CD14-positive monocyte (primary cell): ENCODE data around the gene HSP90AA1. TPM values are rescaled to one million over a fixed set of nuclear protein-coding genes. Genes with fewer than 3 reads are reported as not detected.

Experiments used
- DNase-seq, 3 donors: peaks; one replicate each; pipeline ENCODE4 v3.0.0-alpha.2; 2011 to 2022
- H2AFZ ChIP-seq: 2 replicates; pipeline ENCODE4 v1.6.0; 2012; ENCODE audit warnings: mild to moderate bottlenecking, low read depth, low read length, inconsistent platforms; ENCODE audit not compliant: insufficient read depth, poor library complexity, severe bottlenecking
- H3K27ac ChIP-seq, 2 donors: 1 replicate in 1 of 2; 2 replicates in 1 of 2; pipeline ENCODE4 v1.5.1; 2012 to 2013; ENCODE audit warnings: low read length in 2 of 2, control low read depth in 1 of 2, inconsistent platforms in 1 of 2, low read depth in 1 of 2, mild to moderate bottlenecking in 1 of 2
- H3K27me3 ChIP-seq, 2 donors: one replicate each; pipeline versions ENCODE4 v1.6.0 to v1.6.1; 2011 to 2013; ENCODE audit warnings: low read length in 2 of 2; ENCODE audit not compliant: control insufficient read depth in 2 of 2, insufficient read depth in 2 of 2
- H3K36me3 ChIP-seq, 2 donors: replicated peaks in 1 of 2; 1 replicate in 1 of 2; 2 replicates in 1 of 2; pipeline versions ENCODE4 v1.5.1 to v1.6.1; 2012 to 2013; ENCODE audit warnings: low read length in 2 of 2, control low read depth in 1 of 2, inconsistent platforms in 1 of 2, mild to moderate bottlenecking in 1 of 2; ENCODE audit not compliant: insufficient read depth in 2 of 2, control insufficient read depth in 1 of 2
- H3K4me1 ChIP-seq, 2 donors: 1 replicate in 1 of 2; 2 replicates in 1 of 2; pipeline versions ENCODE4 v1.5.1 to v1.6.1; 2012 to 2013; ENCODE audit warnings: low read length in 2 of 2, control low read depth in 1 of 2, inconsistent platforms in 1 of 2, mild to moderate bottlenecking in 1 of 2, moderate library complexity in 1 of 2; ENCODE audit not compliant: insufficient read depth in 2 of 2, control insufficient read depth in 1 of 2
- H3K4me2 ChIP-seq: replicated peaks from 2 replicates; pipeline ENCODE3; 2012; ENCODE audit warnings: low read length, moderate library complexity, mild to moderate bottlenecking; ENCODE audit not compliant: poor library complexity, severe bottlenecking; ENCODE audit errors: extremely low read depth
- H3K4me3 ChIP-seq, 3 experiments: fragments of 200-600 bp in 1 of 3; sonication (generic) in 1 of 3; replicated peaks in 1 of 3; 1 replicate in 2 of 3; 2 replicates in 1 of 3; pipeline ENCODE4 v1.5.1; 2011 to 2013; ENCODE audit warnings: low read length in 3 of 3, mild to moderate bottlenecking in 3 of 3, control low read depth in 2 of 3, low read depth in 2 of 3, inconsistent platforms in 1 of 3, moderate library complexity in 1 of 3
- H3K79me2 ChIP-seq: 2 replicates; pipeline ENCODE4 v1.6.0; 2012; ENCODE audit warnings: mild to moderate bottlenecking, control low read depth, inconsistent platforms, low read length, moderate library complexity; ENCODE audit not compliant: insufficient read depth
- H3K9ac ChIP-seq: 2 replicates; pipeline ENCODE4 v1.6.0; 2017; ENCODE audit warnings: low read length, mild to moderate bottlenecking; ENCODE audit not compliant: insufficient read depth, poor library complexity, severe bottlenecking
- H3K9me3 ChIP-seq, 2 donors: replicated peaks in 1 of 2; 1 replicate in 1 of 2; 2 replicates in 1 of 2; pipeline versions ENCODE4 v1.5.1 to v1.6.1; 2012 to 2013; ENCODE audit warnings: low read length in 2 of 2, control low read depth in 1 of 2; ENCODE audit not compliant: control insufficient read depth in 1 of 2, insufficient read depth in 1 of 2
- H4K20me1 ChIP-seq: 2 replicates; pipeline ENCODE4 v1.6.0; 2012; ENCODE audit warnings: mild to moderate bottlenecking, low read length, control low read depth, moderate library complexity; ENCODE audit not compliant: insufficient read depth
- H3K27ac Mint-ChIP-seq, 7 donors: one replicate each; pipeline ENCODE4 v1.8.0; 2020; ENCODE audit warnings: mild to moderate bottlenecking in 7 of 7, mixed read lengths in 7 of 7, moderate library complexity in 6 of 7, inconsistent platforms in 2 of 7
- H3K27me3 Mint-ChIP-seq, 3 donors: one replicate each; pipeline ENCODE4 v1.8.0; 2021 to 2022; ENCODE audit warnings: low read depth in 3 of 3, mild to moderate bottlenecking in 3 of 3, mixed read lengths in 3 of 3, moderate library complexity in 3 of 3, inconsistent platforms in 1 of 3
- H3K36me3 Mint-ChIP-seq, 2 donors: one replicate each; pipeline ENCODE4 v1.8.0; 2020; ENCODE audit warnings: mixed read lengths in 2 of 2, inconsistent platforms in 1 of 2, mild to moderate bottlenecking in 1 of 2
- H3K4me1 Mint-ChIP-seq: one replicate; pipeline ENCODE4 v1.8.0; 2020; ENCODE audit warnings: mild to moderate bottlenecking, mixed read lengths
- H3K4me3 Mint-ChIP-seq, 2 donors: one replicate each; pipeline ENCODE4 v1.8.0; 2020; ENCODE audit warnings: mild to moderate bottlenecking in 2 of 2, mixed read lengths in 2 of 2, moderate library complexity in 1 of 2
- H3K9me3 Mint-ChIP-seq, 7 donors: one replicate each; pipeline ENCODE4 v1.8.0; 2020 to 2022; ENCODE audit warnings: mixed read lengths in 7 of 7, mild to moderate bottlenecking in 6 of 7, moderate library complexity in 6 of 7, inconsistent platforms in 2 of 7
- WGBS: methylation state at CpG from one replicate; pipeline ENCODE4 v1.1.5; 2013; ENCODE audit warnings: missing lambda C conversion rate; ENCODE audit not compliant: insufficient coverage; 5-methylcytosine and 5-hydroxymethylcytosine counted together
- intact Hi-C, 2 donors: fragments of 100-400 bp; cut with micrococcal nuclease; formaldehyde crosslinking; loops; one replicate each; pipeline versions ENCODE4 v1.15.0 to v1.15.1; 2023
- polyA plus RNA-seq, 3 donors: library from polyadenylated mRNA; depleted of rRNA in 1 of 3; unstranded in 2 of 3; stranded (reverse) in 1 of 3; fragments of 300-500 nt in 2 of 3; fragments of >200 nt in 1 of 3; fragmentation: Illumina TruSeq in 2 of 3; gene quantifications; 1 replicate in 2 of 3; 2 replicates in 1 of 3; pipeline ENCODE4 v1.2.3, GENCODE V29; 2012 to 2021
- TF ChIP-seq, protein P1 (sequence below): fragments of 200-600 bp; IDR thresholded peaks from one replicate; pipeline ENCODE4 v1.8.0; 2022; ENCODE audit warnings: antibody characterized with exemption, mild to moderate bottlenecking

The HSP90AA1 gene
- polyA plus RNA-seq, 3 donors, result 149 to 211 (median 180) TPM

DNA sequence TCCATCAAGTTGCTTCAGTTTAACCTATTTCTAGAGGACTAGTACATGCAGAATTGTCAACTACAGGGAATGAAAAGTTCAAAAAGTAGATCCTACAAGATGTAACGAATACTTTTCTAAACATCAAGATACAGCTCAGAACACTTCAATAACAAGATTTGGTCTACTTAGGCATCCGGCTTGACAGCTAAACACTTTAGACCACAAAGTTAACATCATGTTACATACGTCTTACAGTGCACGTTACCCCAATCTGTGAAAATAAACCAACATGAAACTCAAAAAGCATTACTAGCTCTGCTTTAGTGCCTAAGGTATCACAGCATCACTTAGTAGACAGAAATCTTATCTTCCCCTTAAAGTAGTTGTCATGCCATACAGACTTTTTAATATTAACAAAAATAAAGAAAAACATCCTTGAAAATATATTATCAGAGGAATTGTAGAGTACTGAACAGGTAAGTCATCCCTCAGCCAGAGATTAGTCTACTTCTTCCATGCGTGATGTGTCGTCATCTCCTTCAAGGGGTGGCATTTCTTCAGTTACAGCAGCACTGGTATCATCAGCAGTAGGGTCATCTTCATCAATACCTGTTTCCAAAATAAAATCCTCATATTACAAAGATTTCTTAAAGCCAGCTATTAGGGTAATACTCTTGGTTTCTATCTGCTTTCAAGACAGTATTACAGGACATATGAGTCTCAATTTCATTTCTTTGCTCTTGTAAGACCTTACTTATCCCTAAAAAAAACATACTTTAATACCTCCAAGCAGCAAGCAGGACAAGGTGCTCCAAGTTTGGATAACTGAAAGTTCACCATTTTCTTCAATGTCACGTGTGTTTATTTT is 5.4 kb downstream of the HSP90AA1 start:
- H3K79me2 ChIP-seq, result peaks cover 45% of the 10 kb centered on the region
- Mint-ChIP-seq H3K9me3 (no peaks in the 10 kb centered on the region), H3K36me3 (peaks cover 75 to 83% of the 10 kb centered on the region in 2 donors), H3K4me3 (no peak overlapping the region), H3K4me1 (peaks cover 36% of the 10 kb centered on the region), H3K27ac (peak overlapping the region in 2 of 7 donors; percentile 37 to 38), H3K27me3 (no peaks in the 10 kb centered on the region)
- no peak for DNase-seq
- H3K9ac ChIP-seq, result no peak overlapping the region
- intact Hi-C loops, result loop anchor here in 1 of 2 donors (5.0 kb wide), 1 partner anchor 1256 kb away; no protein-coding TSS in a partner anchor
- TF ChIP-seq, protein P1, sequence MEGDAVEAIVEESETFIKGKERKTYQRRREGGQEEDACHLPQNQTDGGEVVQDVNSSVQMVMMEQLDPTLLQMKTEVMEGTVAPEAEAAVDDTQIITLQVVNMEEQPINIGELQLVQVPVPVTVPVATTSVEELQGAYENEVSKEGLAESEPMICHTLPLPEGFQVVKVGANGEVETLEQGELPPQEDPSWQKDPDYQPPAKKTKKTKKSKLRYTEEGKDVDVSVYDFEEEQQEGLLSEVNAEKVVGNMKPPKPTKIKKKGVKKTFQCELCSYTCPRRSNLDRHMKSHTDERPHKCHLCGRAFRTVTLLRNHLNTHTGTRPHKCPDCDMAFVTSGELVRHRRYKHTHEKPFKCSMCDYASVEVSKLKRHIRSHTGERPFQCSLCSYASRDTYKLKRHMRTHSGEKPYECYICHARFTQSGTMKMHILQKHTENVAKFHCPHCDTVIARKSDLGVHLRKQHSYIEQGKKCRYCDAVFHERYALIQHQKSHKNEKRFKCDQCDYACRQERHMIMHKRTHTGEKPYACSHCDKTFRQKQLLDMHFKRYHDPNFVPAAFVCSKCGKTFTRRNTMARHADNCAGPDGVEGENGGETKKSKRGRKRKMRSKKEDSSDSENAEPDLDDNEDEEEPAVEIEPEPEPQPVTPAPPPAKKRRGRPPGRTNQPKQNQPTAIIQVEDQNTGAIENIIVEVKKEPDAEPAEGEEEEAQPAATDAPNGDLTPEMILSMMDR, result no peak
- no peak overlapping the region for H3K4me3 ChIP-seq
- peaks cover 63% of the 10 kb centered on the region for H4K20me1 ChIP-seq
- no peak overlapping the region for H3K27ac ChIP-seq
- 94% methylated on average over 2 of the region's 7 CpGs for WGBS
- H3K9me3 ChIP-seq, result no peaks in the 10 kb centered on the region
- no peaks in the 10 kb centered on the region for H3K27me3 ChIP-seq
- peaks cover 13 to 28% of the 10 kb centered on the region in 2 donors for H3K4me1 ChIP-seq
- H2AFZ ChIP-seq, result no peak overlapping the region
- H3K4me2 ChIP-seq, result no peak overlapping the region
- H3K36me3 ChIP-seq, result peaks cover 63 to 79% of the 10 kb centered on the region in 2 donors

DNA sequence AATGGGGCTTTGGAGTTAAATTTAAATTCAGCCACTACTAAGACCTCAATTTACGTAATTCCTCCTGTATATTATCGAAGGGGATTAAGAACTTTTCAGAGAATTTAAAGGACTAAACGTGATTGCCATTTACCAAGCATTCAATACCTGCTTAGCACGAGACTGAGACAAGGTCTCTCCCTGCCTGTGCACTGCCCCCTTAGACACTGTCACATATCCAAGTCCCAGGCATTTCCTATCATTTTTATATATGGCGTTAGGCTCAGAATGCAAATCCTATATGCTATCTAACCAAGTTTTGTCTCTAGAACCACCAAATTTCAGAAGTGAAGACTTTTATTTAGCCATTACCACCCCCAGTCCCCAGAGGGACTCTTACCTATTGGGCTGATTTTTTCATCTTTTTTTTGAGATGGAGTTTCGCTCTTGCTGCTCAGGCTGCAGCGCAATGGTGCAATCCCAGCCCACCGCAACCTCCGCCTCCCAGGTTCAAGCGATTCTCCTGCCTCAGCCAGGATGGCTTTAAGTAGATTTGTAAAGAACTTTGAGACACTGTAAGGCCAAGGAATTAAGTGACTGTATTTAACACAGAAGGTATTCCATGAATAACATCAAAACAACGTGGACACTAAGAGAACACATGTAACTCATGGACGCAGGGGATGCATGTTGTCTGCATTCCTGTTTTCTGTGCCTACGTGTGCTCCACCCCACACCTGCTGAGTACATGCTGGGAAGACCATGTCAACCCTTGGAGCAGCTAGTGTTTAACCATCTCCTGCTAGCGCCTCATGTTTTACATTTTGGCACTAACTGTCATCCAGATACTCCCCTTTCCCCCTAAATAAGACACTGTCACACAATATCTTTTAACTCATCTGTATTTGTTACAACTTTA is 6.4 kb downstream of the HSP90AA1 start:
- peaks cover 28% of the 10 kb centered on the region for H3K4me1 Mint-ChIP-seq
- Histone ChIP-seq H3K79me2 (peaks cover 35% of the 10 kb centered on the region), H3K27me3 (no peaks in the 10 kb centered on the region), H3K27ac (no peak overlapping the region), H3K4me2 (no peak overlapping the region), H2AFZ (no peak overlapping the region), H3K4me1 (peaks cover 6 to 19% of the 10 kb centered on the region in 2 donors), H4K20me1 (peaks cover 59% of the 10 kb centered on the region), H3K36me3 (peaks cover 60 to 74% of the 10 kb centered on the region in 2 donors), H3K9ac (no peak overlapping the region), H3K4me3 (no peak overlapping the region), H3K9me3 (no peaks in the 10 kb centered on the region)
- H3K4me3 Mint-ChIP-seq, result no peak overlapping the region
- peaks cover 68 to 75% of the 10 kb centered on the region in 2 donors for H3K36me3 Mint-ChIP-seq
- H3K27me3 Mint-ChIP-seq, result no peaks in the 10 kb centered on the region
- H3K27ac Mint-ChIP-seq, result peak overlapping the region in 5 of 7 donors; percentile 32 to 55 (median 42)
- DNase-seq, result no peak
- intact Hi-C loops, result loop anchor here in 1 of 2 donors (5.0 kb wide), 1 partner anchor 1257 kb away; no protein-coding TSS in a partner anchor
- 83% methylated on average over 8 of the region's 14 CpGs for WGBS
- H3K9me3 Mint-ChIP-seq, result no peaks in the 10 kb centered on the region
- TF ChIP-seq, protein P1, result no peak
